Inflammatory macrophage treated with lipopolysaccharide for 1 hour (primary cell): ENCODE measurements around the gene GABRD.

Experiments used
- DNase-seq, 2 donors: peaks; one replicate each; pipeline ENCODE4 v3.0.0-alpha.2; 2020 to 2022

Gene GABRD

DNA sequence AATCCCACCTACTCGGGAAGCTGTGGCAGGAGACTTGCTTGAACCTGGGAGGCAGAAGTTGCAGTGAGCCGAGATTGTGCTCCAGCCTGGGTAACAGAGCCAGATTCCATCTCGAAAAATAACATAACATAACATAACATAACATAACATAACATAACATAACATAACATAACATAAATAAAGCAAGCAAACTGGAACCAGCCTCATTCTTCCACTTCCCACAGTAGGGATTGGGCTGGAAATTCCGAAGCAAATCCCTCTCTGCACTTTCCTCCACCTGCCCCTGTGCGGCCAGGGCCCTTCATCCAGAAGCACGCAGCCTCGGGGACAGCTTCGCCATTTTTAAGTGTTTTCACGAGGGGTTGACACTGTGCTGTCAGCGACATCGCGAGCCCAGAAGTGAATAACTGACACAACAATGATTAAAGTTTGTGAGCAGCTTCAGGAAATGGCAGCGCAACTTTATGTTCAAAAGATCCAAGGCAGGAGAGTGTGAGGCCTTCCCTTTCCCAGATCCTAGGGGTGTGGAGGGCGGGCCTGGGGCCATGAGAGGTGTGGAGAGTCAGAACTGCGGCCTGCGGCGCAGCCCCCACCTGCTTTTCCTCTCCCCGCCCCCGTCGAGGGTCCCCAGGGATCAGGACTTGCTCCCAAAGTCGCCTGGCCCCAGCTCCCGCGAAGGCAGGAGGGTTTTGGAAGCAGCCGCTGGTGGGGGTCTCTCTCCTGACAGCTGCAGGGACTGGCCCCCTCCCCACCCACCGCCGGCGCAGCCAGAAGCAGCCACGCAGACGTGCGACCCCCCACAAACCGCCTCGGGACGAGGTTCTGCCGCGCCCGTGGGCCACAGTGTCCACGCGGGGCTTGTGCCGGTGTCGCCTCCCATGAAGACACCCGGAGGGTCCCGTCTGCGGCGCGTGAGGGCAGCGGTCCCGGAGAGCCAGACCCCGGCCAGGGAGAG is 651 bp upstream of the GABRD start:
- DNase-seq, result no peak

DNA sequence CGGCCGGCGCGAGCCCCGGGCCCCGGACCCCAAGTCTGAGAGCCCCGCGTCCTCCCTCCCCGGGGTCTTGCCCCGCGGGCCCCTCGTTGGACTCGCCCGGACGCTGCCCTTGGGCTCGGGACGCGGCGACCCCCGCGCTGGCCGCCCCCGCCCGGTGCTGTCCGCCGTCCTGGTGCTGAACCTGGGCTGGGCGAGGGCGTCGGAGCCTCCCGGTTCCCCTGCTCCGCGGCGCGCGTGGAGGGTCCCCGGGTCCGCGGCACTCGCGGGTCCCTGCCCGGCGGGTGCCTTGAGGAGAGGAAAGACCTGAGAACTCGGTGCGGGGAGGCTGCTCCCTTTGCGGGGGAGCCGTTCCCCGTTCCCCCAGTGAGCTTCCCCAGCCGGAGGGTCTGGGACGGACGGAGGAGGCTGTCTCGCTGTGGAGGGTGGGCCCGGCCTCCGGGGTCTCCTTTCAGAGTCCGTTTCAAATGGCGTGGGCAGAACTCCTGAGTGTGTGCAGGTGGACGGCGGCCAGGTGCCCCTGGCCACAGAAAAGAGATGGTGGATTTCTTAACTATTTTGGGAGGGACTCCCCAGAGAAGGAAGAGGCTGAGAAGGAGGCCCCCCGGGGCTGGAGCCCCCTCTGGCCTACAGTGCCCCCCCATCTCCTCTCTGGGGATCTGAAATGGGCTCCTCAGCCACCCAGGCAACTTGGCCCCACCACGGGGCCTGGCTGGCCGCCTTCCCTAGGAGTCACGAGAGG is 595 bp downstream of the GABRD start:
- DNase-seq, result no peak

DNA sequence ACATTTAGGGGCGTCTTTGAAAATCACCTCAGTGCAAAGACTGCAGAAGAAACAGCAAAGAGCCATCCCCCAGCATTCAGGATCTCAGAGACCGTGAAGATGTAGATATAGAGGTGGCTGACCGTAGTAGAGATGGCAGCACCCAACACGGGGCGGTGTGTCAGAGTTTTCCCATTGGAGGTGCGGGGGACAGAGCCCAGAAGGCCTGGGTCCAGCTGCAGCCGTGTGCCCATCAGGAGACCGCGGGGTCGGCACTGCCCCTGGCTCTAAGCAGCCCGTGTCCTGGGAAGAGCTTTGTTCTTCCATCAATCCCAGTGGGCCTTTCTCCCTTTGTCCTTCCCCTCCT is 1.1 kb downstream of the GABRD start:
- DNase-seq, result no peak

- no peak for DNase-seq
These were observed 2.4 kb downstream of the GABRD start for GRCh38 chr1:2021550-2021949.

- no peak for DNase-seq
These were observed 3.1 kb downstream of the GABRD start for GRCh38 chr1:2022063-2022770.

DNA sequence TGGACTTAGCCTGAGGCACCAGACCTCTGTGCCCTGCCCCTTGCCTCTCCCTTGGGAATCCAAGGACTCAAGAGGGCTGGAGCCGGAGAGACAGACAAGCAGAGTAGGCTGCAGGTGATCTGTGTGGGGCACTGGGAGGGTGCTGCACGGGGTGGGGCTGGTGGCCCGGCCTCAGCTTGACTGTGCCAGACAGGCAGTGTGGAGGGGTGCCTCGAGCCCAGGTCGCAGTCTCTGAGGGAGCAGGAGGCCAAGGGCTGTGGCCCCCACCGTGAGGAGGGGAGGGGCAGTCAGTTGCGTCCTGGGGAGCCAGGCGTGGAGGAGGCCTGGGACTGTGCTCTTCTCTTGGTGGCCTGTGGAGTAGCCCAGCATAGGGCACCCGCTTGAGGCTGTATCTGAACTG is 4.0 kb downstream of the GABRD start:
- no peak for DNase-seq

DNA sequence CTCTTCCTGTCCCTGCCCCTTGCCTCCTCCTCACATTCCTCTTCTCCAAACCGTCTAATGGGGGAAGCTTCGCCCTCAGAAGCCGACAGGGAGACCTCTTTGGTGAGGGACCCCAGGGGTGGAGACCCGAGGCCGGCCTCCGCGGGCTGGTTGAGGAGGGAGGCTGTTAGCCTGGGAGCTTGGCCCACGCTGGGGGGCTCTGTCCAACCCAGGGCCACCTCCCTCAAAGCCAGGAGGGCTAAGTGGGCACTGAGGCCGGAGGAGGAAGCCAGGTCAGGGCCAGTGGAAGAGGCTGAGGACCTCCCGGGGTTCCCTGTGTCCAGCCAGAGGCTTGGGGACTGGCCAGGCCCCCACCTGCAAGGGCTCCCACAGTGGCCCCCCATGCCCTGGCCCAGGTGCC is 5.3 kb downstream of the GABRD start:
- no peak for DNase-seq

DNA sequence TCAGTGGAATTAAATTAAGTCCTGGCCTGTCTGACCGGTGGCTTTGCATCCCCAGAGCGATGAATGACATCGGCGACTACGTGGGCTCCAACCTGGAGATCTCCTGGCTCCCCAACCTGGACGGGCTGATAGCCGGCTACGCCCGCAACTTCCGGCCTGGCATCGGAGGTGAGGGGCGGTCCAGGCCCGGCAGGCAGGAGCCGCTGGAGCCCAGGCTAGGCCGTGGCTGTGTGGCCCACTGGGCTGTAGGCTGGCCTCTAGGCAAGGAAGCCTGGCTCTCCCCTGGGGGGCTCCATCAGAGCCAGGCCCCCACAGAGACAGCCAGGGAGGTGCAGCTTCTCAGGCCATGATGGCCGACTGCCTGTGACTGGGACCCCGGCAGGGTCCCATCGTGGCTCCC is 5.7 kb downstream of the GABRD start:
- no peak for DNase-seq

GRCh38 chr1:2025491-2025981 is 6.4 kb downstream of the GABRD start:
- DNase-seq, result no peak

DNA sequence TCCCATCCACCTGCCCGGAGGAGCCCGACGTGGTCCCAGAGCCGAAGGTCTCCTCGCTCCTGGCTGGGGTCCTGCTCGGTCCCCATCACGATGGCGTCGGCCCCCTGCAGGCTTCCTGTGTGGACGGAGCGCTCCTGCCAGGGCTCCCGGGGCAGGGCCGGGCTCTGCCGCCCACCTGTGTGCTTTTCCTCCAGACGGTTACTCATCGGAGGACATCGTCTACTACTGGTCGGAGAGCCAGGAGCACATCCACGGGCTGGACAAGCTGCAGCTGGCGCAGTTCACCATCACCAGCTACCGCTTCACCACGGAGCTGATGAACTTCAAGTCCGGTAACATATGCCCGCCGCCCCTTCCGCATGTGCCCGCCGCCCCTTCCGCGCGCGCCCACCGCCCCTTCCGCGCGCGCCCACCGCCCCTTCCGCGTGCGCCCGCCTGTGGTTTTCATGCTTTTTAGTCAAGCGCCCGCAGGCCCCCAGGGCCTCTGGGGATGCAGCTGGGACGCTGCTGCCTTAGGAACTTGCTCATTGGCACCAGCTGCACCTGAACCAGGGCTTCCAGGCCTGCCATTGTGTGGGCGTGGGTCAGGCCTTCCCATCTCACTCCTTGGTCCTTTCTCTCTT is 8.9 kb downstream of the GABRD start:
- DNase-seq, result no peak

DNA sequence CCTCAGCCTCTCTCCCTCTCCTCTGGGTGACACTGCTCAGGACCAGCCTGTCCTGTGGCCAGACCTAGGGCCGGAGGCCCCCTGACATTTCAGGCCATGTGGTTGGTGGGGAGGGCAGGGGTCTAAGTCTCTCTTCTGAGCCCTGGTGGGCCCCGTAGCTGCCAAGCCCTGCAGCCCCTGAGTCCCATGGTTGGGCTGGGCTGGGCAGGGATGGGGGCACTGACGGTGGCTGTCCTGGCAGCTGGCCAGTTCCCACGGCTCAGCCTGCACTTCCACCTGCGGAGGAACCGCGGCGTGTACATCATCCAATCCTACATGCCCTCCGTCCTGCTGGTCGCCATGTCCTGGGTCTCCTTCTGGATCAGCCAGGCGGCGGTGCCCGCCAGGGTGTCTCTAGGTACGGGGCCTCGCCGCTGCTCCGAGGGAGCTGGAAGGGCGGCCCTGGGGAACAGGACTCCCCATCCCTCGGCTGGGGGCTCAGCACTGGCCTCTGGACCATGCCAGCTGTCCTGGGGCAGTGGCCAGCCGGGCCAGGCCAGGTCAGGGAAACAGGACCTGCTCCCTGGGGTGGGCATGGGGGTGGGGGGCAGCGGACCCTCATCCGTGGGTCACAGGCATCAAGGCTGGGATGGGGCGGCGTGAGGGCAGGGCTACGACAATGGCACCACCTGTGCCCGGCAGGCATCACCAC is 9.9 kb downstream of the GABRD start:
- DNase-seq, result no peak

DNA sequence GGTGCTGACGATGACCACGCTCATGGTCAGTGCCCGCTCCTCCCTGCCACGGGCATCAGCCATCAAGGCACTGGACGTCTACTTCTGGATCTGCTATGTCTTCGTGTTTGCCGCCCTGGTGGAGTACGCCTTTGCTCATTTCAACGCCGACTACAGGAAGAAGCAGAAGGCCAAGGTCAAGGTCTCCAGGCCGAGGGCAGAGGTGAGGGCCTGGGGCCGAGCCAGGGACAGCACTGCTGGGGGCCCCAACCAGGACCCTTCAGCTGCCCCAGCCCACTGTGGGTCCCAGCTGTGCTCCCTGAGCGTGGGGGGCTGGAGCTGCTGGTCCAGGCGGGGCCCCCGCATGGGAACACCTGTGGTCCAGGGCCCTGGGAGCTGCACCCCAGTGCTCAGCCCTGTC is 10.4 kb downstream of the GABRD start:
- no peak for DNase-seq

DNA sequence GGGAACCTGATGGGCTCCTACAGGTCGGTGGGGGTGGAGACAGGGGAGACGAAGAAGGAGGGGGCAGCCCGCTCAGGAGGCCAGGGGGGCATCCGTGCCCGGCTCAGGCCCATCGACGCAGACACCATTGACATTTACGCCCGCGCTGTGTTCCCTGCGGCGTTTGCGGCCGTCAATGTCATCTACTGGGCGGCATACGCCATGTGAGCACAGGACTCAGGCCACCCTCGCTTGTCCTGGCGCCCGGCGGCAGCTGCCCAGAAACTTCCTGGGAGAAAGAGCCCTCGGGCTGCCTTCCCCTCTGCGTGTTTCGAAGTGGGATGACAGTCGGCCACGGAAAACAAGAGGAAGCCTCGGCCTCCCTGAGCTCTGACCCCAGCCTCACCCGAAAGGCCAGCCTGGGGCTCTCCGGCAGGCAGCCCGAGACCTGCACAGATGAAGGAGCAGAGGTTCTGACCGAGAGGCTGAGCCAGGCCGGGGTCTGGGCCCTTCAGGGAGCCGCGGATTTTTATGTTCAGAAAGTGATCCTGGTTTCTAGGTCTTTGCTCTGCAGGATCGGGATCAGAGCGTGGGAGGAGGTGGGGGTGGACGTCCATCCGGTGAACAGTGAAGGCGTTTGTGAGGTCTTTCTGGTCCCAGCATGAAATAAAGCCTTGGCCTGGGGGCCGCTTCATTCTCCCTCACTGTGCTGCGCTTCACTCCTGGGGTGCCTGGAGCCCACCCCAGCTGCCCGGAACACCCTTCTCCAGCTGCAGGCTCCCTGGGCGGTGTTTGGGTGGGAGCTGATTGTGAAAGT is 11.1 kb downstream of the GABRD start:
- DNase-seq, result no peak

DNA sequence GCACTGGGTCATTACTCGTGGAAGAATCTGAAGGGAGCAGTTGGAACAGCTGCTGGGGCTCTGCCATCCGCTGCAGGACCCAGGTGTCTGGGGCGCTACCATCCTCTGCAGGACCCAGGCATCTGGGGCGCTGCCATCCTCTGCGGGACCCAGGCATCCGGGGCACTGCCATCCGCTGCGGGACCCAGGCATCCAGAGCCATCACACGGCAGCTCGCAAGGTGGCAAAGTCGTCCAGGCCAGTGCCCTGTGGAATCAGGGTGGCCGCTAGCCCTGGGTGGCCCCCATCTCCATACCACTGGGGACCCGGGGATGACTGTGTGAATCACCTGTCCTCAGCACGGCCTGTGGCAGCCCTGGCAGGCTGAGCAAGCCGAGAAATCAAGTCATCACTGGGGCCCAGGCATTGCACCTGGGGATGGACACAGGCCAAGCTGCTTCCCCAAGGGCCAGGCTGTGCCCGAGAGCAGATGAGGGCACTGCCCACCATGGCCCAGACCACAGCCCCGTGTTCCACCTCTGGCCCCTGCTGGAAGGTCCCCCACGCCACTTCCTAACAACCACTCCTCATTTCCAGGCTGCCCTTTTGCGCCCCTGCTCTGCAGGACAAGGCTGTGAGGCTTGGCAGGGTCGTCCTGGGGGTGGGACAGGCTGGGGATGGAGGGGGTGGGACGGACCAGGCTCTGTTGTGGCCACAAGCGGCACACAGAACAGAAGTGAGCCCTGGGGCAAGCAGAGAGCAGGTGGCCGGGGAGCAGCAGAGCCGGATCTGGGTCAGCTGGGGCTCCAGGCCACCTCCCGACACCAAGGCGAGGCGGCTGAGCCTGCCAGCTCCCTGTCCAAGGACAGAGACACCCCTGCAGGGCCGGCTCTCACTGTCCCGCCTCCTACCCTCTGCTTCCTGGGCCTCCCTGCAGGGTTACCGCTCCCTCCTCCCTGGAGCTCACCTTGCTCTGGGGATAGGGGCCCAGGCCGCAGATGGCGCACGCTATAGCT is 12.7 kb downstream of the GABRD start:
- no peak for DNase-seq

GRCh38 chr1:2032737-2033136 is 13.6 kb downstream of the GABRD start:
- no peak for DNase-seq

- no peak for DNase-seq
These were observed 14.0 kb downstream of the GABRD start for GRCh38 chr1:2033165-2033564.

- no peak for DNase-seq
These were observed 17.1 kb downstream of the GABRD start for GRCh38 chr1:2036287-2036686.

GRCh38 chr1:2037314-2037979 is 18.3 kb downstream of the GABRD start:
- no peak for DNase-seq

DNA sequence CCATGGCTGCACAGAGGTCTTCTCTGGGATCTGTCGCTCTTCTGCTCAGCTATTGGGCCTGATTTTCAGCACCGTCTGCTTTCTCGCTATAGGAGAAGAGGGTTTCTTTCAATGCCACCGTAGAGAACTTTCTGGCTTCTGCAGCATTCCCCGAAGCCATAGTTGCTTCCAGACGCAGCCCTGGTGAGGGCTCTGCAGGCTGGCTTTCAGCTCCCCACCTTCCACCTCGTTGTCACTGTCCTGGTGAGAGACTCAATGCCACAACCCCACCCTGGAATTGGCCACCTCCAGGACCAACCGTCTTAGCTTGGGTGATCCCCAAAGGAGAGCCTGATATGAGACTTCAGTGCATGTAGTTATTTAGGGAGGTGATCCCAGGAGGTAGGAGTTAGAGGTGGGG is 19.1 kb downstream of the GABRD start:
- DNase-seq, result no peak

DNA sequence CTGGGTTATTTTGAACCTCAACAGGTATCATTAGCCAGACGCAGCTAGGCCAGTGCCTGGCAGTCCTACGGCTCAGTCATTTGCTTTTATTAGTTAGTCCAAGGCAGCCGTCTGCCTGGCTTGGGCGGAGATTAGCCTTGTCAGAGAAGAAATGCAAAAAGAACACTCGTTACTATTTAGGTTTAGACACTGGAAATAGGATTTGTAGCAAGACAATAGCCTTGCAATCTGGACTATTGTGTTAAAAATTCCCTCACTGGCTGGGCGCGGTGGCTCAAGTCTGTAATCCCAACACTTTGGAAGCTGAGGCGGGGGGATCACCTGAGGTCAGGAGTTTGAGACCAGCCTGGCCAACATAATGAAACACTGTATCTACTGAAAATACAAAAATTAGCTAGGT is 20.1 kb downstream of the GABRD start:
- DNase-seq, result no peak
